HG03460 (cell line): ENCODE results near the gene C1QL4.
A peak's percentile ranks its signal among the peaks of the same experiment; 100 is the strongest.
"Not testable (repeated sequence)": the region's sequence is repeated elsewhere in the genome, so short reads cannot be mapped to it uniquely, and the experiment has no call there.

Experiments
- ATAC-seq: cut with Tn5 transposase; IDR thresholded peaks from one replicate; pipeline ENCODE4 v1.9.1; 2021; ENCODE audit not compliant: unreplicated experiment

C1QL4 gene

GRCh38 chr12:49336645-49337584 lies at the start of gene C1QL4:
Gene C1QL4, minus strand, starts transcription at chr12:49337188. Its CDS starts 711 bp downstream, at chr12:49336477.
- ATAC-seq, result peak; percentile 78

DNA sequence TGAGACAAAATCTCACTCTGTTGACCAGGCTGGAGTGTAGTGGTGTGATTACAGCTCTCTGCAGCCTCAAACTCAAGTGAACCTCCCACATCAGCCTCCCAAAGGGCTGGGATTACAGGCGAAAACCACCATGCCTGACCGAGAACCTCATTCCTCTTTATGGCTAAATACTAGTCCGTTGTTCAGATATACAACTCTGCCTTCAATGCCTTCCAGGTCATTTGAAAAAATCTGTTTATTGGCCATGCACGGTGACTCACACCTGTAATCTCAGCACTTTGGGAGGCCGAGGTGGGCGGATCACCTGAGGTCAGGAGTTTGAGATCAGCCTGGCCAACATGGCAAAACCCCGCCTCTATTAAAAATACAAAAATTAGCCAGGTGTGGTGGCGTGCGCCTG lies 43.2 kb upstream of the C1QL4 start:
- ATAC-seq, result not testable (repeated sequence)

- ATAC-seq, result no peak
Observed at GRCh38 chr12:49377386-49377785, 40.4 kb upstream of the C1QL4 start.

DNA sequence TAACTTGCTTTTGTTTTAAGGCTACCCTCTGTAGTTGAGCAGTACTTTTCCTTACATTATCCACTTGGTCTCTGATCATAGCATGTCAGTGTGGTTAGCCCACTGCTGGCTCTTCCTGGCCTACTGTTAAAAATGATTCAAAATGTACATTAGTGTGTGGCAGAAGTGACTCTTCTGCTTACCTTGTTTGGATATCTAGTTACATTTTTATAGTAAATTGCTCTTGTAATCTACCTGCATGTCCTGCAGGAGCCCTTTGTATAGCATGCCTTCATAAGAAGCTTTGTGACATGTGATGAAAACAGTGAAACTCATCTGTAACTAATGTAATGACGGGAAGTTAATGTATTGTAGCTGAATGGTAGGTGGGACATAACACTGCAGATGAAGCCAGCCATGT lies 38.4 kb upstream of the C1QL4 start:
- ATAC-seq, result peak; percentile 72

DNA sequence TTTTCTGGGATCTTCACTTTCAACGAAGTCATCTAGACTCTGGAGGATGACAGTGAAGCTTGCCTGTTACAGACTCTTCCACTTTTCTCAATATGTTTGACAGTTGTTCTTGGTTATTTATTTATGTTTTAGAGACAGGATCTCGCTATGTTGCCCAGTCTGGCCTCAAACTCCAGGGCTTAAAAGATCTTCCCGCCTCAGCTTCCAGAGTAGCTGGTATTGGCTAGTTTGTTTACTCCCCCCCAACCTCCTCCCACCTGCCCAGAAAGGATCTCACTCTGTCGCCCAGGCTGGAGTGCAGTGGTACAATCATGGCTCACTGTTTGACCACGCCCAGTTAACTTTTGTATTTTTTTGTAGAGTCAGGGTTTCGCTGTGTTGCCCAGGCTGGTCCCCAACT lies 33.6 kb upstream of the C1QL4 start:
- no peak for ATAC-seq

DNA sequence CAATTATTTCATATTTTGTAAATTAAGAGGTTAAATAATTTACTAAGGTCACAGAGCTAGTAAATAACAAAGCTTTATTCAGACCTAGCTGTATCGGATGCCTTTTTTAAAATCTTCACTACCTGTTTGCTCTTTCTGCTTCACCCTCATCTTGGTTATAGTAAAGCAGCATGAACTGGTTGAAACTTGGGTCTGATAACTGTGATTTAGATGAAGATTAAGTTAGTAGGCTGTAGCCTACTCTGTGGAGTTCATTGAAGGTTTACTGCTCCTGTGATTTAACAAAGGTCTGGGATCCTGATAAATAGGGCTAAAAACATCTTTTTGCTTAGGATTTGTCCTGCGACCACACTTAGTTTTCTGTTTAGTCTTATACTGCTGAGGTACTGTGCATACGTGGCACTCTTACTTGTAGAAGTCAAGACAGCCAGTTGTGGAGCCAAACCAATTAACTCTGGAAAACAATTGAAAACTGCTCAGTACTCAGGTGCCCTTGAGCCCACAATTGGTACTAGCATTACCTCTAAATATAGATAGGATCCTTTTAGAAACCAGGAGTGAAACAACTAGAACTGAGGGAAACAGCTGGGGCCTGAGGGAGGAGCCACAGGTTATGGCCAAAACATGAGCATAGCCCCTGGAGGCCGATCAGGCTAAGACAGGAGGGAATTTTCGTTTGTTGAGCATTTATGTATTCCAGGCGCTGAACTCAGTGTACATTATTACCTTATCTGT lies 32.6 kb upstream of the C1QL4 start:
- no peak for ATAC-seq

DNA sequence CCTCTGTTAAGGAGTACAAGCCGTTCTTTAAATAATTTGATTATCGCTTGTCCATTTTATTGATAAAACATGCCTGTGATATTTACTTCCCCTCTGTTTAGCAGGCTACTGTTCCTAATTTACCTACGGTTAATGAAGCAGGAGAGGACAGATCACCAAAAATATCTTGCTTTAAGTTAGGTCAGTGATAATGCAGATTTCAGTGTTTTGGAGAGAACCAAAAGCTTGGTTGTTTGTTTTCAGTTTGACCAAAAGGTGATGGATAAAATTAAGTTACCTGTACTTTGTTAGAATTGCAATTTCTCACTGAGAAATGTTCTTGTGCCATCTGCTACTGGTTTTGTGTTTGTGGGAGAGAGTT lies 31.2 kb upstream of the C1QL4 start:
- ATAC-seq, result no peak

- peak; percentile 0 for ATAC-seq
Observed at GRCh38 chr12:49367381-49368239, 30.6 kb upstream of the C1QL4 start, which contains the start of gene SPATS2. Gene SPATS2, plus strand, starts transcription at chr12:49367462. Its CDS starts 93,551 bp downstream, at chr12:49461013.

DNA sequence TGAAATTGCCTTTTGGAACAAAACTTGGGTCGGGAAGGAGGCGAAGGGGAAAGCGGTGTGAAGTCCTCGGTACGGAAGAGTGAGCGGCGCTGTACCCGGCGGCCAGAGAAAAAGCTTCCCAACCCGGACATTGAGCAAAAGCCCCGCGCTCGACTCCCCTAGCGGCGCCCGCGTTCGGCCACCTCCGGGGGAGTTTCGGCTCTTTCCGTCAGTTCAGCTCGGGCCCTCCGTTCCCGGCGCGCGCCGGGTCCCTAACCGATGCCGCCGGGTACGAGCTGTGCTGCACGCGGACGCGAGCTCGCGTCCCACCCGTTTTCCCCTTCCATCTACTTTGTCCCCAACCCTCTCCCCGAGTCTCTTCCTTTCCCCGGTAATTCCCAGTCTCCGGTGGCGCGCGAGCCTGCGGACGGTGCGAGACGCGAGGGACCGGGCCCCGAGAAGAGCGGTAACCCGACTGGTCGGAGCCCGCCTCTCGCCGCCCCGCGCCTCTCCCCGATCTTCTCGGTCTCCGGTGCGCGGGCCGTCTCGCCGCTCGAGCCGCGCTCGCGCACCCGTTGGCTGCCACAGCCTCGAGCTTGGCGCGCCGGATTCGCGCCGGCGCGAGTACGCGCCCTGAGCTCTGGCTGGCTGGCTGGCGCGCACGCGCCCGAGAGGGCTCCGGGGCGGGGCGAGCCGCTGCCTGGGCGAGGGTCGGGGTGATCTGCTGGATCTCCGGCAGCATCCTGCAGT lies 29.8 kb upstream of the C1QL4 start:
- peak; percentile 62 for ATAC-seq

- ATAC-seq, result no peak
Observed at GRCh38 chr12:49366096-49366651, 29.2 kb upstream of the C1QL4 start.

GRCh38 chr12:49365542-49365941 lies 28.6 kb upstream of the C1QL4 start:
- no peak for ATAC-seq

DNA sequence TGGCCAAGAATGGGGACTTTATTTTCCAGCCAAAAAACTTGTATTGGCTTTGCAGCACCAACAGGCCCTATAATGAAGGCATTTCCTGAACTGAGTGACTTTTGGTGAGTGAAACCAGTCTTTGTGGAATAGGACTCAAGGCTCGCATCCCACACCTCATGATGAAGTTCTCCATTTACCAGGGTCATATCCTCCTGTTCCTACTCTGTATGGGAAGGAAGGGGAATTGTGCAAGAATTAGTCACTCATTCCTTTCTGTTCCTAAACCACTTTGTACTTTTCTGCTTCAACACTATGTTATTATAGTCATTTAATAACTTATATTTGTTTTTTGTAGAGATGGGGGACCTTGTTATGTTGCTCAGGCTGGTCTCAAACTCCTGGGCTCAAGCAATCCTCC lies 28.0 kb upstream of the C1QL4 start:
- ATAC-seq, result no peak

DNA sequence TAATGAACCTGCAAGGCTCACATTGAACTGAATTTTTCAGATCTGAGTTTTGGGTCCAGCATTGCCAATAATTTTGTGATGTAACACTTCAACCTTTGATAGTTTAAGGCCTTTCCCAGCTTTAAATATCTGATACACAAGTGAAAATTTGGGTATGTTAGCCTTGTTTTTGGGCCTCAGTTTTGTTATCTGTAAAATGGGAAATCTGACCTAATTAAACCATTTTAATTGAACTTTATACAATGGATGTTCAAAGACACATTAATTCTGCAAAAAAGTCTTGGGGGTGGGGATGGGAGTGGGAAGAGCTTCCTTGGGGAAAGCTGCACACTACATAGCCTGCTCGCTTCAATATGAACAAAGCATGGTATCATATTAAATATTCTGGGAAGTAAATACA lies 25.1 kb upstream of the C1QL4 start:
- ATAC-seq, result no peak

- ATAC-seq, result no peak
Observed at GRCh38 chr12:49359671-49360070, 22.7 kb upstream of the C1QL4 start.

DNA sequence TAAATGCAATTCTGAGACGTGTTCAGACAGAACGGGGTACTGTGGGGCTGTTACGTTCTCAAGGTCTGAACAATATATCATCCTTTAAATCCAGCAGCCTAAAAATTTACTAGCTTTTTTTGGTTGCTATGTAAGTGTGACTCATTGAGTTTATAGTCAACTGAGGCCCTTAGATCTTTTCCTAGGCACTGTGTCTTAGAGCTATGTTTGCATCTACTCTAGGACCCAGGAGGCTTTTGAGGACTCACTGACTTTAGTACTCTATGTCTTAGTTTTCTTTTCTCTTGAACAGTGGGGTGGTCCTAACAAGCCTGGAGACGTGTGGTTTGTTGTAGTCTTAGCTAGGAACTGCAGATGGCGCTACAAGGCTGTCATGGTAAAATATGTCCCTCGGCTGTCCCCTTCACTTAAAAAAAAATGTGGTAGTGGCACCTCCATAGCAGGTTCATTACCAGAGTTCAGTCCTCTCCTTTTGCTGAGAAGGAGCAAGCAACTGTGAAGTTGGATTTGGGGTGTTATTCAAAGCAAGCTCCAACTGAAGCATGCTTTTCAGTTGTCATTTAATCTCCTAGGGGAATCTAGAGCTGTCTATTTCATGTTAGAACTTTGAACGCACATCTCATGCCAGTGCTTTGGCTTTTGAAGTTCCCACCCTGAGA lies 21.6 kb upstream of the C1QL4 start:
- ATAC-seq, result no peak

GRCh38 chr12:49357103-49357678 lies 20.2 kb upstream of the C1QL4 start:
- no peak for ATAC-seq

GRCh38 chr12:49355913-49356312 lies 18.9 kb upstream of the C1QL4 start:
- no peak for ATAC-seq

DNA sequence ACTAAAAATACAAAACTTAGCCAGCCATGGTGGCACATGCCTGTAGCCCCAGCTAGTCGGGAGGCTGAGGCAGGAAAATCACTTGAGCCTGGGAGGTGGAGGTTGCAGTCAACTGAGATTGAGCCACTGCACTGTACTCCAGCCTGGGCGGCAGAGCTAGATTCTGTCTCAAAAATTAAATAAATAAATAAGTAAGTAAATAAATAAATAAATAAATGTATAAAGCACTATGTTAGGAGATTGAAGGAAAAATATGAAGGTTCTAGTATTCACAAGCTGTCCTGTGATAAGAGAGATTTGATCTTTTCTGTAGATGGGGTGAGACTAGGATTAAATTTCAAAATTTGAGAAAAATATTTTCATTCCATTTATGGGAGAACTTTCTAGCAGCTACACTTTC lies 15.4 kb upstream of the C1QL4 start:
- ATAC-seq, result no peak

DNA sequence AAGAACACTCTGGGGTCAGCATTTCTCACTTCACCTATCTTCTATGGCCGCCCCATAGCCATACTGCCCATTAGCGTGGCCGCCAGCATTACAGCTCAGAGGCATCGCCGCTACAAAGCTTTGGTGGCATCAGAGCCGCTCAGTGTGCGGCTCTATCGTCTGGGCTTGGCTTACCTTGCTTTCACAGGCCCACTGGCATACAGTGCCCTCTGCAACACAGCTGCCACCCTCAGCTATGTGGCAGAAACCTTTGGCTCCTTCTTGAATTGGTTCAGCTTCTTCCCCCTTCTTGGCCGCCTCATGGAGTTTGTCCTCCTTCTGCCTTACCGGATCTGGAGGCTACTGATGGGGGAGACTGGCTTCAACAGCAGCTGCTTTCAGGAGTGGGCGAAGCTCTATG lies 12.3 kb upstream of the C1QL4 start:
- no peak for ATAC-seq
